Osteocyte (in vitro differentiated cells): ENCODE results near the gene CACNA1S. TPM values are rescaled to one million over a fixed set of nuclear protein-coding genes. Genes with fewer than 3 reads are reported as not detected.

Experiments
- DNase-seq: peaks from one replicate; pipeline ENCODE4 v3.0.0; 2021; ENCODE audit warnings: mixed read lengths; ENCODE audit not compliant: unreplicated experiment; ENCODE audit errors: extremely low spot score
- H3K27ac Mint-ChIP-seq: one replicate; pipeline ENCODE4 v1.8.0; 2021; ENCODE audit warnings: mild to moderate bottlenecking, mixed read lengths; ENCODE audit not compliant: unreplicated experiment
- H3K27me3 Mint-ChIP-seq: one replicate; pipeline ENCODE4 v1.8.0; 2021; ENCODE audit warnings: mixed read lengths; ENCODE audit not compliant: unreplicated experiment
- H3K36me3 Mint-ChIP-seq: one replicate; pipeline ENCODE4 v1.8.0; 2021; ENCODE audit warnings: mixed read lengths; ENCODE audit not compliant: unreplicated experiment
- H3K4me1 Mint-ChIP-seq: one replicate; pipeline ENCODE4 v1.8.0; 2021; ENCODE audit warnings: mixed read lengths; ENCODE audit not compliant: unreplicated experiment
- H3K4me3 Mint-ChIP-seq: one replicate; pipeline ENCODE4 v1.8.0; 2021; ENCODE audit warnings: mild to moderate bottlenecking, moderate library complexity, mixed read lengths; ENCODE audit not compliant: unreplicated experiment
- H3K9me3 Mint-ChIP-seq: one replicate; pipeline ENCODE4 v1.8.0; 2021; ENCODE audit warnings: mixed read lengths; ENCODE audit not compliant: unreplicated experiment
- CTCF ChIP-seq: fragments of 200-600 bp; sonication (generic); IDR thresholded peaks from 2 replicates; pipeline ENCODE4 v1.5.0; 2021; ENCODE audit warnings: antibody characterized with exemption, mild to moderate bottlenecking, moderate library complexity
- total RNA-seq: library from RNA; stranded (reverse); gene quantifications from 2 replicates; pipeline ENCODE4 v1.2.1, GENCODE V29; 2021

The CACNA1S gene
- total RNA-seq, 1 donor from 2014 or later: not detected

GRCh38 chr1:201002510-201002909 lies 109.7 kb downstream of the CACNA1S start:
- no peak for DNase-seq
- Mint-ChIP-seq H3K4me3 (no peak overlapping the region), H3K4me1 (no peaks in the 10 kb centered on the region), H3K36me3 (no peaks in the 10 kb centered on the region), H3K9me3 (no peaks in the 10 kb centered on the region), H3K27ac (no peak overlapping the region), H3K27me3 (no peaks in the 10 kb centered on the region)
- no peak for TF ChIP-seq CTCF

- H3K4me3 Mint-ChIP-seq: no peak overlapping the region
- no peak for DNase-seq
- no peak for TF ChIP-seq CTCF
- H3K4me1 Mint-ChIP-seq: no peaks in the 10 kb centered on the region
- no peaks in the 10 kb centered on the region for H3K27me3 Mint-ChIP-seq
- H3K9me3 Mint-ChIP-seq: no peaks in the 10 kb centered on the region
- H3K27ac Mint-ChIP-seq: no peak overlapping the region
- H3K36me3 Mint-ChIP-seq: no peaks in the 10 kb centered on the region
Measured at GRCh38 chr1:201001962-201002361, 110.3 kb downstream of the CACNA1S start.

GRCh38 chr1:201000391-201000790 lies 111.8 kb downstream of the CACNA1S start:
- no peak for DNase-seq
- H3K27me3 Mint-ChIP-seq: no peaks in the 10 kb centered on the region
- H3K36me3 Mint-ChIP-seq: no peaks in the 10 kb centered on the region

GRCh38 chr1:200999667-201000066 lies 112.6 kb downstream of the CACNA1S start:
- Mint-ChIP-seq H3K27me3 (no peaks in the 10 kb centered on the region), H3K27ac (no peak overlapping the region), H3K9me3 (no peaks in the 10 kb centered on the region), H3K4me1 (no peaks in the 10 kb centered on the region), H3K36me3 (no peaks in the 10 kb centered on the region), H3K4me3 (no peak overlapping the region)
- TF ChIP-seq CTCF: no peak
- no peak for DNase-seq

More at GRCh38 chr1:201000391-201000790, 111.8 kb downstream of the CACNA1S start:
- Mint-ChIP-seq H3K27ac (no peak overlapping the region), H3K9me3 (no peaks in the 10 kb centered on the region), H3K4me1 (no peaks in the 10 kb centered on the region), H3K4me3 (no peak overlapping the region)
- TF ChIP-seq CTCF: no peak

- H3K4me3 Mint-ChIP-seq: no peak overlapping the region
- H3K27ac Mint-ChIP-seq: no peak overlapping the region
Measured at GRCh38 chr1:200998323-200998722, 113.9 kb downstream of the CACNA1S start.

More at GRCh38 chr1:200998323-200998722, 113.9 kb downstream of the CACNA1S start:
- Mint-ChIP-seq H3K4me1 (no peaks in the 10 kb centered on the region), H3K27me3 (no peaks in the 10 kb centered on the region), H3K36me3 (no peaks in the 10 kb centered on the region), H3K9me3 (no peaks in the 10 kb centered on the region)
- no peak for DNase-seq
- TF ChIP-seq CTCF: no peak
